Lung microvascular endothelial cell (primary cell): ENCODE data around the gene PARP9. TPM values are rescaled to one million over a fixed set of nuclear protein-coding genes. Genes with fewer than 3 reads are reported as not detected.
A peak's percentile ranks its signal among the peaks of the same experiment; 100 is the strongest.

ENCODE experiments used
- DNase-seq, 2 donors: peaks; one replicate each; pipeline versions ENCODE4 v3.0.0 to v3.0.0-alpha.2; 2010; ENCODE audit warnings: low read depth in 2 of 2
- total RNA-seq: library from RNA; depleted of rRNA; stranded (reverse); fragments of >200 nt; gene quantifications from 2 replicates; pipeline ENCODE4 v1.2.1, GENCODE V29; 2014

PARP9 gene
- total RNA-seq, 1 donor from 2014 or later, result 12.3 TPM

DNA sequence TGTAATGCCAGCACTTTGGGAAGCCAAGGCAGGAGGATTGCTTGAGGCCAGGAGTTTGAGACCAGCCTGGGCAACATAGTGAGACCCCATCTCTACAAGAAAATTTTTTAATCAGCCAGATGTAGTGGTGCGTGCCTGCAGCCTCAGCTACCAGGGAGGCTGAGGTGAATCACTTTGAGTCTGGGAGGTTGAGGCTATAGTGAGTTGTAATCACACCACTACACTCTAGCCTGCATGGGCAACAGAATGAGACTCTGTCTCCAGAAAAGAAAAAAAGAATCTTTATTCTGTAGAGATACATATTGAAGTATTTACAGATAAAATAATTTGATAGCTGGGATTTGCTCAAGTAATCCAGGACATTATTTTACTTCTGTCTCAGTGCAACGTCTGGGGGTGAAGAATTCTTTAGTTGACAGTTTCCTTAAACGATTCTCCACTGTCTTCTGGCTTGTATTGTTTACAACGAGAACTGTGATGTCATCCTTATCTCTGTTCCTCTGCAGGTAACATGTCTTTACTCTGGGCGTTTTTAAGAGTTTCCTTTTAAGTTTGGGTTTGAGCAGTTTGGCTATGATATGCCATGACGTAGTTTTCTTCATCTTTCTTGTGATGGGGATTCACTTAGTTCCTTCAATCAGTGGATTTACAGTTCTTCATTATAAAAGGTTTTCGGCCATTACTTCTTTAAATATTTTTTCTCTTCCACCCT, 75.7 kb downstream of the PARP9 start:
- no peak for DNase-seq

- peak in 1 of 2 donors; percentile 14 for DNase-seq
Measured at GRCh38 chr3:122484985-122485384, 79.1 kb downstream of the PARP9 start.

- no peak for DNase-seq
Measured at GRCh38 chr3:122481390-122481789, 82.7 kb downstream of the PARP9 start.

Other genes starting within 250 kb of the PARP9 start
- not detected in 2 replicates for gene CSTA, start 239.1 kb downstream of the PARP9 start, total RNA-seq
- gene MIX23, start 181.1 kb downstream of the PARP9 start, total RNA-seq, result 22.2 and 25.6 TPM in 2 replicates
- gene FAM162A, start 180.1 kb downstream of the PARP9 start, total RNA-seq, result 6.5 and 7.4 TPM in 2 replicates
- gene WDR5B, start 148.2 kb downstream of the PARP9 start, total RNA-seq, result 2.6 and 3.8 TPM in 2 replicates
- gene KPNA1, start 49.4 kb downstream of the PARP9 start, total RNA-seq, result 19.8 and 20.6 TPM in 2 replicates
- gene DTX3L, start within 50 bp of the PARP9 start, total RNA-seq, result 14.7 and 15.0 TPM in 2 replicates
- 0.40 and 0.44 TPM in 2 replicates for gene PARP15, start 13.3 kb upstream of the PARP9 start, total RNA-seq
- 51.6 and 56.7 TPM in 2 replicates for gene PARP14, start 116.5 kb upstream of the PARP9 start, total RNA-seq
- 5.9 and 12.5 TPM in 2 replicates for gene HSPBAP1, start 229.5 kb upstream of the PARP9 start, total RNA-seq
- 10.9 TPM in 2 replicates for gene SLC49A4, start 230.8 kb upstream of the PARP9 start, total RNA-seq